ENCODE measurements around the gene IQGAP3.

Gene IQGAP3

GRCh38 chr1:156578055-156578454 is 5.7 kb upstream of the IQGAP3 start:
- Histone ChIP-seq H3K27me3 (ENCODE audit: insufficient read depth, low read length) (no peaks in the 10 kb centered on the region), H3K79me2 (ENCODE audit: control insufficient read depth, insufficient read depth, low read length, poor library complexity) (no peaks in the 10 kb centered on the region), H3K9me3 (ENCODE audit: insufficient read depth, low read depth, low read length) (no peaks in the 10 kb centered on the region), H3K79me1 (ENCODE audit: low read length) (no peaks in the 10 kb centered on the region), H3K18ac (ENCODE audit: low read length) (no peak overlapping the region), H2AFZ (ENCODE audit: insufficient read depth, low read length, poor library complexity) (no peak overlapping the region), H3K36me3 (ENCODE audit: control insufficient read depth in 1 of 2, insufficient read depth in 2 of 2, low read length in 2 of 2) (no peaks in the 10 kb centered on the region), H2BK5ac (ENCODE audit: low read depth, low read length, poor library complexity) (no peak overlapping the region), H3K4ac (ENCODE audit: low read depth, low read length) (no peak overlapping the region), H2BK12ac (ENCODE audit: low read length) (no peak overlapping the region), H3K4me1 (ENCODE audit: control insufficient read depth in 1 of 2, insufficient read depth in 2 of 2, low read length in 2 of 2) (no peaks in the 10 kb centered on the region), H4K91ac (ENCODE audit: low read depth, low read length) (no peak overlapping the region), H3K27ac (ENCODE audit: low read depth, low read length) (no peak overlapping the region), H3K14ac (ENCODE audit: low read length) (no peak overlapping the region), H3K23ac (ENCODE audit: low read length) (no peak overlapping the region), H4K12ac (ENCODE audit: low read depth, low read length) (no peak overlapping the region), H3K4me3 (ENCODE audit: low read depth, low read length) (no peak overlapping the region), H4K8ac (ENCODE audit: low read depth, low read length) (no peak overlapping the region), H3K4me2 (ENCODE audit: low read length) (no peak overlapping the region), H2AK5ac (ENCODE audit: low read length) (no peak overlapping the region), H2BK120ac (ENCODE audit: insufficient read depth, low read length, poor library complexity) (no peak overlapping the region), H3K9ac (ENCODE audit: low read length) (no peak overlapping the region)
- no peak for DNase-seq
- no CpG with 5 or more reads among the region's 7 CpGs for WGBS (ENCODE audit: extremely low coverage, insufficient coverage, insufficient read length)

- Histone ChIP-seq H2BK120ac (ENCODE audit: insufficient read depth, low read length, poor library complexity) (no peak overlapping the region), H3K9ac (ENCODE audit: low read length) (no peak overlapping the region), H3K9me3 (ENCODE audit: insufficient read depth, low read depth, low read length) (no peaks in the 10 kb centered on the region), H3K27ac (ENCODE audit: low read depth, low read length) (no peak overlapping the region), H2AFZ (ENCODE audit: insufficient read depth, low read length, poor library complexity) (no peak overlapping the region), H2AK5ac (ENCODE audit: low read length) (no peak overlapping the region), H3K4me2 (ENCODE audit: low read length) (no peak overlapping the region), H3K79me1 (ENCODE audit: low read length) (no peaks in the 10 kb centered on the region), H4K8ac (ENCODE audit: low read depth, low read length) (no peak overlapping the region), H3K23ac (ENCODE audit: low read length) (no peak overlapping the region), H3K4ac (ENCODE audit: low read depth, low read length) (no peak overlapping the region), H4K91ac (ENCODE audit: low read depth, low read length) (no peak overlapping the region), H3K79me2 (ENCODE audit: control insufficient read depth, insufficient read depth, low read length, poor library complexity) (no peaks in the 10 kb centered on the region), H4K12ac (ENCODE audit: low read depth, low read length) (no peak overlapping the region), H3K18ac (ENCODE audit: low read length) (no peak overlapping the region), H3K27me3 (ENCODE audit: insufficient read depth, low read length) (no peaks in the 10 kb centered on the region), H2BK12ac (ENCODE audit: low read length) (no peak overlapping the region), H3K14ac (ENCODE audit: low read length) (no peak overlapping the region), H2BK5ac (ENCODE audit: low read depth, low read length, poor library complexity) (no peak overlapping the region), H3K4me3 (ENCODE audit: low read depth, low read length) (no peak overlapping the region), H3K36me3 (ENCODE audit: control insufficient read depth in 1 of 2, insufficient read depth in 2 of 2, low read length in 2 of 2) (no peaks in the 10 kb centered on the region), H3K4me1 (ENCODE audit: control insufficient read depth in 1 of 2, insufficient read depth in 2 of 2, low read length in 2 of 2) (no peaks in the 10 kb centered on the region)
- no peak for DNase-seq
- no CpG with 5 or more reads among the region's 3 CpGs for WGBS (ENCODE audit: extremely low coverage, insufficient coverage, insufficient read length)
Measured at GRCh38 chr1:156577550-156577949, 5.2 kb upstream of the IQGAP3 start.

DNA sequence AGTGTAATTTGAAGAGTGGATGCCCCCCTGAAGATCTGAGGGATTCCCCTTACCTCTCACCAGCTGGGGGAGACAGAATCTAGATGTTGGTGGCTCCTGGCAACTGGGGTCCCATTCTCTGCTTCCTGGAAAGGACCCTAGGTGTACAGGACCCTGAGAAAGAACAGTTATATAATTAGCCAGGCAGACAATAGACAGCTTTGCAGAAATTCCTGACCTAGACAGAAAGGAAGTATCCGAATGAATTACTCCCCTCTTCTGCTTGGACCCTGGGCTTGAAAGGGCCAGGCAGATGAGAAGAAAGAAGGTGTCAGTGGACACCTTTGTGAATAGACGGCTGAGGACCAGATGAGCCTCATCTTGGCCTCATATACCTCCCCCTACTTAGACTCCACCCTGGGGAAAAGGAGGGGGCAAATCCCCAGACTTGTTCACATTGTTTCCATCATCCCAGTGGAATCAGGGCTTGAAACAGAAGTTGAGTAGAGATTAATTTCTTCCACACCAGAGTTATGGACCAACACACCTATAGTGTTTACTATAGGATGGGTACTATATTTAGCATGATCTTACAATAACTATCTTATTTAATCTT is 1.8 kb upstream of the IQGAP3 start:
- no peak overlapping the region for H2BK12ac ChIP-seq (ENCODE audit: low read length)
- H3K79me2 ChIP-seq (ENCODE audit: control insufficient read depth, insufficient read depth, low read length, poor library complexity), result peaks cover 5% of the 10 kb centered on the region
- no peak overlapping the region for H3K23ac ChIP-seq (ENCODE audit: low read length)
- no peak overlapping the region for H2BK120ac ChIP-seq (ENCODE audit: insufficient read depth, low read length, poor library complexity)
- no CpG with 5 or more reads among the region's 2 CpGs for WGBS (ENCODE audit: extremely low coverage, insufficient coverage, insufficient read length)
- H2AFZ ChIP-seq (ENCODE audit: insufficient read depth, low read length, poor library complexity), result no peak overlapping the region
- no peak for DNase-seq
- H3K9me3 ChIP-seq (ENCODE audit: insufficient read depth, low read depth, low read length), result no peaks in the 10 kb centered on the region
- no peak overlapping the region for H3K18ac ChIP-seq (ENCODE audit: low read length)
- H3K4me3 ChIP-seq (ENCODE audit: low read depth, low read length), result no peak overlapping the region
- peaks cover 0 to 3% of the 10 kb centered on the region in 2 experiments for H3K4me1 ChIP-seq (ENCODE audit: control insufficient read depth in 1 of 2, insufficient read depth in 2 of 2, low read length in 2 of 2)
- no peak overlapping the region for H3K9ac ChIP-seq (ENCODE audit: low read length)
- H3K27me3 ChIP-seq (ENCODE audit: insufficient read depth, low read length), result no peaks in the 10 kb centered on the region
- no peak overlapping the region for H3K4ac ChIP-seq (ENCODE audit: low read depth, low read length)
- H4K8ac ChIP-seq (ENCODE audit: low read depth, low read length), result no peak overlapping the region
- H3K79me1 ChIP-seq (ENCODE audit: low read length), result peaks cover 2% of the 10 kb centered on the region
- H4K12ac ChIP-seq (ENCODE audit: low read depth, low read length), result no peak overlapping the region
- peaks cover 2% of the 10 kb centered on the region in 2 experiments for H3K36me3 ChIP-seq (ENCODE audit: control insufficient read depth in 1 of 2, insufficient read depth in 2 of 2, low read length in 2 of 2)
- no peak overlapping the region for H2BK5ac ChIP-seq (ENCODE audit: low read depth, low read length, poor library complexity)
- no peak overlapping the region for H2AK5ac ChIP-seq (ENCODE audit: low read length)
- H3K27ac ChIP-seq (ENCODE audit: low read depth, low read length), result no peak overlapping the region
- H4K91ac ChIP-seq (ENCODE audit: low read depth, low read length), result no peak overlapping the region
- H3K14ac ChIP-seq (ENCODE audit: low read length), result no peak overlapping the region
- H3K4me2 ChIP-seq (ENCODE audit: low read length), result no peak overlapping the region

- Histone ChIP-seq H3K4ac (ENCODE audit: low read depth, low read length) (no peak overlapping the region), H3K14ac (ENCODE audit: low read length) (no peak overlapping the region)
- no peak for DNase-seq
Measured at GRCh38 chr1:156572663-156573018, 276 bp upstream of the IQGAP3 start.

More at GRCh38 chr1:156572663-156573018, 276 bp upstream of the IQGAP3 start:
- Histone ChIP-seq H4K12ac (ENCODE audit: low read depth, low read length) (no peak overlapping the region), H3K4me1 (ENCODE audit: control insufficient read depth in 1 of 2, insufficient read depth in 2 of 2, low read length in 2 of 2) (peaks cover 0 to 3% of the 10 kb centered on the region in 2 experiments), H3K79me1 (ENCODE audit: low read length) (peaks cover 2% of the 10 kb centered on the region), H2AK5ac (ENCODE audit: low read length) (no peak overlapping the region), H3K4me3 (ENCODE audit: low read depth, low read length) (no peak overlapping the region), H2BK5ac (ENCODE audit: low read depth, low read length, poor library complexity) (no peak overlapping the region), H3K36me3 (ENCODE audit: control insufficient read depth in 1 of 2, insufficient read depth in 2 of 2, low read length in 2 of 2) (peaks cover 2 to 7% of the 10 kb centered on the region in 2 experiments), H3K18ac (ENCODE audit: low read length) (no peak overlapping the region), H2BK12ac (ENCODE audit: low read length) (no peak overlapping the region), H4K8ac (ENCODE audit: low read depth, low read length) (no peak overlapping the region), H3K4me2 (ENCODE audit: low read length) (peak overlapping the region; percentile 74), H3K23ac (ENCODE audit: low read length) (no peak overlapping the region), H2BK120ac (ENCODE audit: insufficient read depth, low read length, poor library complexity) (no peak overlapping the region), H3K9ac (ENCODE audit: low read length) (no peak overlapping the region), H4K91ac (ENCODE audit: low read depth, low read length) (no peak overlapping the region), H3K27me3 (ENCODE audit: insufficient read depth, low read length) (no peaks in the 10 kb centered on the region), H2AFZ (ENCODE audit: insufficient read depth, low read length, poor library complexity) (peak overlapping the region; percentile 6), H3K9me3 (ENCODE audit: insufficient read depth, low read depth, low read length) (no peaks in the 10 kb centered on the region), H3K79me2 (ENCODE audit: control insufficient read depth, insufficient read depth, low read length, poor library complexity) (peaks cover 5% of the 10 kb centered on the region), H3K27ac (ENCODE audit: low read depth, low read length) (no peak overlapping the region)
- WGBS (ENCODE audit: extremely low coverage, insufficient coverage, insufficient read length), result no CpG with 5 or more reads among the region's 10 CpGs
